RWPE2 (cell line): ENCODE data around the gene TAGLN3.
"Not testable (repeated sequence)": the region's sequence is repeated elsewhere in the genome, so short reads cannot be mapped to it uniquely, and the experiment has no call there.

Experiments
- ATAC-seq: fragments of 200-7000 bp; cut with Tn5 transposase; 3 replicates; pipeline ENCODE4 v1.9.1; 2021; ENCODE audit warnings: low read depth
- DNase-seq: peaks from one replicate; pipeline ENCODE4 v3.0.0-alpha.2; 2020; ENCODE audit warnings: low spot score
- H3K27ac ChIP-seq: fragments of 450-650 bp; 2 replicates; pipeline ENCODE4 v1.5.1; 2017; ENCODE audit warnings: mild to moderate bottlenecking; ENCODE audit not compliant: poor library complexity, severe bottlenecking
- H3K27me3 ChIP-seq: fragments of 250-450 bp; sonication (Bioruptor Pico); 2 replicates; pipeline ENCODE4 v1.5.1; 2021; ENCODE audit warnings: mild to moderate bottlenecking, moderate library complexity; ENCODE audit not compliant: insufficient read depth, poor library complexity, severe bottlenecking
- H3K36me3 ChIP-seq: fragments of 250-450 bp; sonication (Bioruptor Pico); 2 replicates; pipeline ENCODE4 v1.5.1; 2020; ENCODE audit warnings: low read depth, mild to moderate bottlenecking, moderate library complexity
- H3K4me1 ChIP-seq: fragments of 250-450 bp; sonication (Bioruptor Pico); 2 replicates; pipeline ENCODE4 v1.5.1; 2021; ENCODE audit warnings: mild to moderate bottlenecking, moderate library complexity; ENCODE audit not compliant: insufficient read depth, poor library complexity, severe bottlenecking
- H3K4me3 ChIP-seq: fragments of 250-450 bp; sonication (Bioruptor Pico); 2 replicates; pipeline ENCODE4 v1.5.1; 2021; ENCODE audit warnings: mild to moderate bottlenecking, moderate library complexity; ENCODE audit not compliant: severe bottlenecking
- H3K9me3 ChIP-seq: fragments of 250-450 bp; sonication (Bioruptor Pico); 2 replicates; pipeline ENCODE4 v1.5.1; 2021; ENCODE audit warnings: mild to moderate bottlenecking, moderate library complexity; ENCODE audit not compliant: severe bottlenecking
- CTCF ChIP-seq: fragments of 450-650 bp; IDR thresholded peaks from one replicate; pipeline ENCODE4 v1.5.1; 2017; ENCODE audit warnings: mild to moderate bottlenecking, moderate library complexity; ENCODE audit not compliant: poor library complexity, severe bottlenecking

Gene TAGLN3

GRCh38 chr3:112030901-112031300 is 32.2 kb downstream of the TAGLN3 start:
- TF ChIP-seq CTCF, result no peak
- Histone ChIP-seq H3K27ac (no peak overlapping the region), H3K4me3 (no peak overlapping the region), H3K9me3 (no peaks in the 10 kb centered on the region), H3K27me3 (no peaks in the 10 kb centered on the region), H3K4me1 (peaks cover 7% of the 10 kb centered on the region), H3K36me3 (no peaks in the 10 kb centered on the region)
- DNase-seq (no peak), ATAC-seq (no peak)

GRCh38 chr3:112032098-112032731 is 33.5 kb downstream of the TAGLN3 start:
- DNase-seq (no peak), ATAC-seq (no peak)
- no peak overlapping the region for H3K4me3 ChIP-seq
- no peaks in the 10 kb centered on the region for H3K27me3 ChIP-seq
- peaks cover 7% of the 10 kb centered on the region for H3K4me1 ChIP-seq
- no peaks in the 10 kb centered on the region for H3K9me3 ChIP-seq
- TF ChIP-seq CTCF, result no peak
- no peak overlapping the region for H3K27ac ChIP-seq
- H3K36me3 ChIP-seq, result no peaks in the 10 kb centered on the region

- no peaks in the 10 kb centered on the region for H3K36me3 ChIP-seq
- ATAC-seq (no peak), DNase-seq (no peak)
- no peaks in the 10 kb centered on the region for H3K9me3 ChIP-seq
- H3K27ac ChIP-seq, result no peak within 1 kb of the TSS
- peaks cover 7% of the 10 kb centered on the region for H3K4me1 ChIP-seq
- H3K4me3 ChIP-seq, result no peak within 1 kb of the TSS
- no peaks in the 10 kb centered on the region for H3K27me3 ChIP-seq
- no peak for TF ChIP-seq CTCF
Measured at GRCh38 chr3:112034436-112034835, 35.7 kb downstream of the TAGLN3 start, which contains the start of gene TMPRSS7. Gene TMPRSS7, plus strand, starts transcription at chr3:112034736. Its CDS starts 110 bp downstream, at chr3:112034846.

- H3K27ac ChIP-seq, result no peak overlapping the region
- H3K4me3 ChIP-seq, result no peak overlapping the region
- H3K27me3 ChIP-seq, result no peaks in the 10 kb centered on the region
- ATAC-seq, result no peak
- H3K36me3 ChIP-seq, result no peaks in the 10 kb centered on the region
- no peaks in the 10 kb centered on the region for H3K9me3 ChIP-seq
- H3K4me1 ChIP-seq, result peaks cover 6% of the 10 kb centered on the region
- DNase-seq, result no peak
- TF ChIP-seq CTCF, result no peak
Measured at GRCh38 chr3:112035241-112035640, 36.5 kb downstream of the TAGLN3 start.

- H3K4me1 ChIP-seq, H3K27ac ChIP-seq, DNase-seq, ATAC-seq, H3K9me3 ChIP-seq, H3K27me3 ChIP-seq, H3K4me3 ChIP-seq, H3K36me3 ChIP-seq: not testable (repeated sequence)
Measured at GRCh38 chr3:112037194-112037593, 38.5 kb downstream of the TAGLN3 start.
